ENCODE measurements around the gene SLN.

The SLN gene

DNA sequence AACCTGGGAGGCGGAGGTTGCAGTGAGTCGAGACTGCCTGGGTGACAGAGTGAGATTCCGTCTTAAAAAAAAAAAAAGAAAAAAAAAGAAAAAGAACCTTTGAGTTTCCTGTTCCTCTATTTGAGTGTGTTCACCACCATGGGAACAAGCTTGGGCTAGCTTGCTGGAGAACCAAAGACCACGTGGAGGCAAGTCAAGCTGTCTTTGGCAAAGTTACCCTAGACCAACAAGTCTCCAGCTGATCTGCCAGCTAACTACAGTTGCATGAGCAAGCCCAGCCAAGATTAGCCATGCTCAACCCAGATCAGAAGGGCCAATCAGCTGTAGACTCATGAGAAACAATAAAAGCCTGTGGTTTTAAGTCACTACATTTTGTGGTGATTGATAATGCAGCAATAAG is 29.7 kb downstream of the SLN start:
- DNase-seq, result no peak

DNA sequence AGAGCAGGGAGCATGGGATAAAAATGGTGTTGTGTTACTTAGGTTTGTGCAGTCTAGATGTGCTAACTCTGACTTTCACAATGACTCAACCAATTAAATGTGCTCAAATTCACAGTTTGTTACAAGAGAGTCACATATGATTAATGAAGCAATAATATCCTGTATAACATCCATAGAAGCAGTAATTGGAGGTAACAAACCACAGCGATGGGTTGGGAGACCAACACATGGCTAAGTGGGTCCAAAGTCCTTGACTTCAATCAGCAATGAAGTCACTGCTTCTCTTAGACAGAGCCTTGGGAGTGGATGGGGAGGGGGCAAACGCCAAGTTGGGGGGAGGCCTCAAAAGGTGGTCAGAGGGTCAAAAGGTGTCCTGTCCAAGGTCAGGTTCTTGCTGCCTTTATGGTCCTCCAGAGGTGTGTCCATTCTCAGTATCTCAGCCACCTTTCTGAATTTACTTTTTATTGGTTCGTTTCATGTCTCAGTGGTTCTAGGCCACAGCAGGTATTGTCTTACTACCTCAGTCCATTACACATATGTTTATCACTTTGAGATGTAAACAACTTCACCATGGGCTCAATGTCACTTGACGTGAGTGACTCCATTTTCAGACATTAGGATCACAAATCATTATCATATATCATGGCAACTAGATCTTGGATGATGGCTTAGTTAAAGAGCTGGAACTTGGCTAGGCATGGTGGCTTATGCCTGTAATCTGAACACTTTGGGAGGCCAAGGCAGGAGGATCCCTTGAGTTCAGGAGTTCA is 32.4 kb downstream of the SLN start:
- DNase-seq, result no peak

DNA sequence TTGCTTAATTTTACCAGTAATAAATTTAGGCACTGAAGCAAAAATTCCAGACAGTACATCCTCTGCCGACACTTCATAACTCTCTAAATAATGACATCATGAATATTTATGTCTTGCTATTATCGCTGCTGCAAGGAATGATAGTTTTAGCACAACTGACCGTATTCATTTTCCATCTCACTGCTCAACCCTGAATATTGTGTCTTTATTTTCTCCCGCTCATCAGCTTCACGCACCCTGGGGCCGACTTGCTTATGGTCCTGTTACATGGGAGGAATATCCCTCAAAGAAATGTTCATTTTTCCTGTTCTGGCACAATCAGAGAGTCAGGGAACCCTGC is 33.3 kb downstream of the SLN start:
- no peak for DNase-seq

DNA sequence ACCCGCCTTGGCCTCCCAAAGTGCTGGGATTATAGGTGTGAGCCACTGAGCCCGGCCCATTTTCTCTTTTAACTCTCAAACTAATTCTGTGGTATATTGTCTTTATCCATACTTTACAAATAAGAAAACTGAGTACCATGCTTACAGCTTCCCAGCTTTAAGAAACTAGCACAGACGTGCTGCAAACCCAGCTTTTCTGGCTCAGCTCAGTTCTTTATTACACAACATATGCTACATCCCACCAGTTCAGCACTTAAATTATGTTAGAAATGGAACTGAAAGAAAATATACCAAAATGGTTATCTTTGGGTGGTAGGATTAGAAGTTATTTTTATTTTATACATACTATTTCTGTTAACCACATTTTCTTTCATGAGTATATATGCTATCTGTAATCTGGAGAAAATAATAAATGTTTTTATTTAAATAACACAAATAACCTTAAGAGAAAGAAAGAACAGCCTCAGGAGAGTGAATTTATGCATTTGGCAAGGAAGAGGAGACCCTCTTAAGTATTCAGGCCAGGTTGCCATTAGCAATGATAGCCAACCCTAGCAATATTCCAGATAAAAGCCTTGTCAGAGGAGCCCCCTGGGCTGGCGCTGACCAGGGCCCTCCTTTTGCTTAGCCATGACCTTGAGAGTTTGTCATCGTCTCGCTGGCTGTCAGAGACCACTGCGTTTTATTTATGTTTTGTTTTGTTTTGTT is 33.8 kb downstream of the SLN start:
- DNase-seq, result no peak

DNA sequence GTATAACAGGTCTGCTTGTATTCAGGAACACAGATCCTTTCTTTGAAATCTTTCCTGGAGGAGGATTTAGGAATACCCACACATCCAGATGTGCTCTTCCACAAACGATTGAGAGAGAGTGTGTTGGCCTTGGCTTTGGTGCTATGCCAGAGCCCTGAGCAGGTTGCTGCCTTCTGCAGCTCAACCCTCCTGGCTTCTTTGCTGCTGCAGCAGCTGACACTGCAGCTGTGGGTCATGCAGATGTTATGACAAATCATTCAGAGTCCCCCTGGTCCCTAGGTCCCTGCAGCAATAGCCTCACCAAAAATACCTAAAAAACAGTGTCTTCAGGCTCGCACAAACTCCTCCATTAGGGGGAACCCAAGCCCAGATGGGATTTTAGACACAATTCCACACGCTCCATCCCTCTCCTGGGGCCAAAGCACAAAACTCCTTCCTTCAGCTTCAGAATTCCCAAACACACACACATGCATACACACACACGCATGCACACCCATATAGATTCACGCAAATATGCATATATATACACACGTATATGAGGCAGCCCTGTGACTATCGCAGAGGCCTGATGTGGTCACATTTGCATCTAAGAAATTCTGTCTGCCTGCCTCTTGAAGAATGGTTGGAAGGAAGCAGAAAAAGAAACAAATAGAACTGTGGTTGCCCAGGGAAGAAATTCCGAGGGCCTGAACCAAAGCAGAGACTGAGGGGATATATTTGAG is 35.4 kb downstream of the SLN start:
- DNase-seq, result no peak

DNA sequence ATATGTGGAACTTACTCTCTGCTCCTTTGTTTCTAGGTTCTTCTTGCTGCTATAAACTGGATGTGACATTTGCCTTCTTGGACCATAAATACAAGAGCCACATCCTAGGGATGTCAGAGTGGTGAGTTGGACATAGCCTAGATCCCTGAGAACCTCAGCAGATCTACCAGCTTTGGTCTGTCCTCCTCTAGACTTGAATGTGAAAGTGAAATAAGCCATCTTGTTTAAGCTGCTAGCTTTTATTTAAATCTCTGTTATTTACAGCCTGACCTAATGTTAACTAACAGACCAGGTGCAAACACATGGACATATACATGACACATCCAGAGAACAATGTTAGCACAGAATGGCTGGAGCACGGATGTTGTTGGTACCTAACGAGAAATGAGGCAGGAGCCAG is 36.0 kb downstream of the SLN start:
- no peak for DNase-seq

DNA sequence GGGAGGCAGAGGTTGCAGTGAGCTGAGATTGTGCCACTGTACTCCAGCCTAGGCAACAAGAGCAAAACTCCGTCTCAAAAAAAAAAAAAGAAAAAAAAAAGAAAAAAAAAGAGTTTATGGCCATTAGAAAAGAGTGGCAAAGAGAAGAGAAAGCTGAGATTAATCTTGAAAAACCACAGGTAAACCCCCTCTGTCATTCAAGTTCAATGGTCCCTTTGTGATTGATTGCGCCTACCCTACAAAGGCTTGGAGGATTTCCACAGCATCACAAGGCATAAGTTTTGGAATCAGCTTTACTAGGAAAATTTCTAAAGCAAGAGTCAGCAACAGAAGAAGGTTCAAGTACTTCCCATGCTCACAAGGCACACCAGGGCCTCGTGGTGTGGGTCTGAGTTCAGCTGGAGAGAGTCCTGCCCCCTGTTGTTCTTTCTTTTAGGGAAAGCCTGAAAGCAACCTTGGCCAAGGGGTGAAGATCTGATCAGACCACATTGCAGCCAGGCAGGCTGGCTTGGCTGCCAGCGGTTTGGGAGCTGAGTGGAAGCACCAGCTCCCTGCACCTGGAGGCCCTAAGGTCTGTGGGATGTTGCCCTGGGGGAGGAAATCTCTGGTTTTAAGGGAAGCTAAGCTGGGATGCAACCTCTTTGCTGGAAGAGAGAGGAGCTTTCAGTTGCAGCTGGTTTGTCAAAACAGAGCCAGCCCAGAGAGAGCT is 41.8 kb downstream of the SLN start:
- DNase-seq, result no peak

DNA sequence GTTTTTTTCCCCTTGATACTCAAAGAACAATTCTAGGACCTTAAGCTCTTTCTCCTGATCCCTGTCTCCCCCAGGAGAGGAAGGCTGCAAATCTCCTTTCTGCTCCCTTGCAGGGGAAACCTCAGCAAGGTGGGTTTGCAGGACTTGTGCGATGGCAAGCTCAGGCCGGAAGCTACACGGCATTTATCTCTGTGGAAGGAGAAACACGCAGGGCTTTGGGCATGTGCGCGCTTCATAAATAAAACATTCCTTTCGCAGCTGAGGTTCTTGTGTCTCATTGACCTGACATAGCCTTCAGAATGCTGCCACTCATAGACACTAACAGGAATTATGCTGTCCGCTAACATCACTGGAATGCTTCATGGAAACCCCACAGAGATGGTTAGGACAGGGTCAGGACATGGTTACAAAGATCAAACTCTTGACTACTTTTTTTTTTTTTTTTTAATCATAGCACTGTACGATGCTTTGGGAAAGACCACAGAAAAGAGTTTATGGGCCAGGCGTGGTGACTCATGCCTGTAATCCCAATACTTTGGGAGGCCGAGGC is 42.6 kb downstream of the SLN start:
- no peak for DNase-seq

DNA sequence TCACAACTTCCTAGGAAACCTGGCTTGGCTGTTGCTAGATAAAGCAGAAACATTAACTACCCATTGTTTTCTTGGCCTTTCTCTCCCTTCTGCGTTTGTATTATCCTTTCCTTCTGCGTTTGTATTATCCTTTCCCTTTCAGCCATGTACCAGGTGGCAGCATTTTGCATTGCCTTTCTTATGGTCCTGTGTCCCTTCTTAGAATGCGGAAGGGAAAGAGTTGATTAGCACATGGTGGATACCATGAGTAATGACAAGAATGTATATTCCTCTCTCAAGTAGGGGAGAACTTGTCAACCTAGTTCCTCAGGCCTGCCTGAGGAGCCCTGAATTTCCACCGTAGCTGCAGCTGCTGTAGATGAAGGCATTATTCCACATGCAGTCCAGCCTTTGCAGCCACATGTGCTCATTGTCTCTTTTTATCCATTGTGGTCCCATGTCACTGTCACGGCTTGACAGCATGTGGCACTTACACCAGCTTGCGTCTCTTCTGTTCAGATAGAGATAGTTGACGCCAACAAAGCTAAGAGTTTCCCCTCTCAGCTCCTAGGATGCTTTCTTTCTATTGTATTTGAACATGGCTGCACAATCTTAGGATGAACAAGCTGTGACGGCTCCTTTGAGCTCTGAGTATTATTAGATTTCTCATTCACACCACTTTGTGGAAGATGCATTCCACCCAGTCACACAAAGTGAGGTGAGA is 44.8 kb downstream of the SLN start:
- DNase-seq, result no peak

DNA sequence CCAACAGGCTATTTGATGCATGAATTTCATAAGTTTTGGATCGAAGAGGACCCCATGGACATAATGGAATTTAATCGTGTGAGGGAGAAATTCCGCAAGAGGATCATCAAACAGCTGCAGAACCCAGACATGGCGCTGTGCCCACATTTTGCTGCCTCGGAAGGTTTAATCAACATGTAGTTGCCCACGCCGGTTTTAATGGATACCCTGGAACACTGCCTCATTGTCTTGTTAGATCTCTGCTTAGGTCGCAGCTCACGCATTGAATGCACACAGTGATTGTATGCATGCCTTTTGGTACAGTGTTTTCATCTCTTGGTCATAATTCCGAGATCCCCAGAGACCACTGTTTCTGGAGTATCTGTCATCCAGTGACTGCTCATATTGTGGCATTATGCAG is 46.8 kb downstream of the SLN start:
- no peak for DNase-seq

DNA sequence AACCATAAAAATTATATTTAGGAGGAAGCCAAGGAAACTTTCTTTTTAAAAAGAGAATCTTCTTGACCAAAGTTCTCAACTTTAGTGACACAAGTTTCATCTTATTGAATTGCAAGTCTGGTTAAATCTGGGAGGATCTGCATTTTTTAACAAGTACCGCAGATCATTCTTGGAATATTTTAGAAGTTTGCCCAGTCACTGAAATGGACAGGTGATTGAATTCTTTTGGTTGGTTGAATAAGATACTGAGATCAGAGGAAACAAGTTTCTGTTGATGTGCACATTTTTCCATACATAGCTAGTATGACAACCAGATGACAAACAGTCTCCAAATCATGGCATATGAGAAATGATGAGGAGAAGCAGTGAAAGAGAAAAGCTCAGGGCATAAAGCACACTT is 50.2 kb downstream of the SLN start:
- DNase-seq, result no peak

DNA sequence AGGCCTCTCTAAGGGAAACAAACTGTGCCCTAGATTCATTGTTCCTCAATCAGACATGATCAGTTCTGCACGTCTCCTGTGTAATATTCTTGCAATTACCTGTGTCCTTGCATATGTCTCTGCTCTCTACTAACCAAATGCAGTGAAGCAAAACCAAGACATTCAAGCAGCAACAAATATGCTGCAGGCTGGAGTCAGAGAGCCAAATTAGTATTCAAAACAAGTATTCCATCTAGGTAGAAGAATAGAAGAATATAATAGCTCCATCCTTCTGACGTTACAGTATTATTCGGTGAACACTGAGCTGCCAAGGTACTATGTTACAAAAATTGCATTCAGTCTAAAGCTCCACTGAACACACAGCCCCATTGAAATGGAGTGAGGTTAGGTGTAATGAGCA is 51.8 kb downstream of the SLN start:
- no peak for DNase-seq

DNA sequence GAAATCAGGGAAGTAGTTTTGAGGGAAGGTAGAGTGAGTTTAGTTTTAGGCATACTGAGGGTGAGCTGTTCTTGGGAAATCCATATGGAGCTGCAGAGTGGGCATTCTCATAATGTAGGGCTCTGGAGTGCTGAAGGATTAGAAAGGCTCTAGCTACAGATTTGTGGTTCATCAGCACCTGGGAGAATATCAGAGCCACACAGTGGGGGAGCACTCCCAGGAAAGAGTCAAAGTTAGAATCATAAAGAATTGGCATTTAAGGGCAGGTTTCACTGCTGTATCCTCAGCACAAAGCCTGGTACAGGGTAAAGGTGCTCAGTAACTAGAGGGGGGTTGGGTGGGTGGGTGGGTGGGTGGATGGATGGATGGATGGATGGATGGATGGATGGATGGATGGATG is 52.5 kb downstream of the SLN start:
- no peak for DNase-seq

Measured in stimulated activated CD4-positive, alpha-beta T cell treated with anti-CD3 and anti-CD28 coated beads, Interleukin-12 subunit alpha, Interleukin-12 subunit beta, amount 100 ng/mL, for 4 hours (primary cell).